Osteoblast (primary cell): Measurements from ENCODE around the gene AMMECR1. TPM values are rescaled to one million over a fixed set of nuclear protein-coding genes. Genes with fewer than 3 reads are reported as not detected.
A peak's percentile ranks its signal among the peaks of the same experiment; 100 is the strongest.

ENCODE experiments used
- DNase-seq: peaks from one replicate; pipeline ENCODE4 v3.0.0; 2011; ENCODE audit warnings: low spot score, mixed read lengths; ENCODE audit not compliant: insufficient read length; ENCODE audit errors: missing footprints
- H2AFZ ChIP-seq: 2 replicates; pipeline ENCODE4 v1.6.0; 2011; ENCODE audit warnings: mild to moderate bottlenecking, low read length
- H3K27ac ChIP-seq: 2 replicates; pipeline ENCODE4 v1.5.1; 2011; ENCODE audit warnings: mild to moderate bottlenecking, low read depth, low read length, moderate library complexity
- H3K27me3 ChIP-seq: 2 replicates; pipeline ENCODE4 v1.6.0; 2012; ENCODE audit warnings: mild to moderate bottlenecking, control low read depth, inconsistent platforms, low read length, moderate library complexity; ENCODE audit not compliant: insufficient read depth
- H3K36me3 ChIP-seq: 2 replicates; pipeline ENCODE4 v1.5.1; 2011; ENCODE audit warnings: mild to moderate bottlenecking, low read length, control low read depth, moderate library complexity; ENCODE audit not compliant: insufficient read depth
- H3K4me1 ChIP-seq: 2 replicates; pipeline ENCODE4 v1.5.1; 2011; ENCODE audit warnings: mild to moderate bottlenecking, low read length, control low read depth, moderate library complexity; ENCODE audit not compliant: insufficient read depth
- H3K4me2 ChIP-seq: 2 replicates; pipeline ENCODE4 v1.6.0; 2011; ENCODE audit warnings: mild to moderate bottlenecking, low read length; ENCODE audit not compliant: insufficient read depth
- H3K4me3 ChIP-seq: fragments of 200-600 bp; sonication (generic); 3 replicates; pipeline ENCODE4 v1.5.1; 2012; ENCODE audit warnings: mild to moderate bottlenecking, low read length, inconsistent platforms; ENCODE audit not compliant: insufficient read depth
- H3K79me2 ChIP-seq: 2 replicates; pipeline ENCODE4 v1.6.0; 2012; ENCODE audit warnings: mild to moderate bottlenecking, low read length, control low read depth, inconsistent platforms; ENCODE audit not compliant: insufficient read depth
- H3K9me3 ChIP-seq: 2 replicates; pipeline ENCODE4 v1.5.1; 2011; ENCODE audit warnings: low read depth, low read length, control low read depth
- H4K20me1 ChIP-seq: 2 replicates; pipeline ENCODE4 v1.6.0; 2012; ENCODE audit warnings: mild to moderate bottlenecking, low read length, control low read depth; ENCODE audit not compliant: insufficient read depth
- CTCF ChIP-seq: IDR thresholded peaks from 2 replicates; pipeline ENCODE4 v1.5.1; 2011; ENCODE audit warnings: mild to moderate bottlenecking, low read depth, low read length, moderate library complexity; ENCODE audit errors: extremely low read depth
- total RNA-seq: library from RNA; depleted of rRNA; stranded (reverse); fragments of >200 nt; gene quantifications from 2 replicates; pipeline ENCODE4 v1.2.3, GENCODE V29; 2012

AMMECR1 gene
- total RNA-seq, 1 donor: 14.5 TPM

GRCh38 chrX:110226931-110227330, 91.0 kb downstream of the AMMECR1 start:
- no peak for TF ChIP-seq CTCF
- Histone ChIP-seq H3K79me2 (peaks cover 16% of the 10 kb centered on the region), H3K27ac (no peak overlapping the region)

GRCh38 chrX:110224926-110225617, 92.8 kb downstream of the AMMECR1 start:
- Histone ChIP-seq H3K4me3 (no peak overlapping the region), H3K4me2 (no peak overlapping the region), H3K9me3 (no peaks in the 10 kb centered on the region), H3K79me2 (peaks cover 21% of the 10 kb centered on the region), H4K20me1 (peaks cover 4% of the 10 kb centered on the region), H3K27ac (no peak overlapping the region), H3K36me3 (no peaks in the 10 kb centered on the region), H2AFZ (no peak overlapping the region), H3K27me3 (peaks cover 16% of the 10 kb centered on the region), H3K4me1 (peaks cover 5% of the 10 kb centered on the region)
- no peak for TF ChIP-seq CTCF
- DNase-seq: no peak

More at GRCh38 chrX:110226931-110227330, 91.0 kb downstream of the AMMECR1 start:
- Histone ChIP-seq H3K4me2 (no peak overlapping the region), H3K4me3 (no peak overlapping the region), H3K27me3 (peaks cover 16% of the 10 kb centered on the region), H3K36me3 (no peaks in the 10 kb centered on the region), H3K4me1 (no peaks in the 10 kb centered on the region), H2AFZ (no peak overlapping the region), H3K9me3 (no peaks in the 10 kb centered on the region), H4K20me1 (peaks cover 4% of the 10 kb centered on the region)
- no peak for DNase-seq

- Histone ChIP-seq H3K36me3 (no peaks in the 10 kb centered on the region), H4K20me1 (peaks cover 4% of the 10 kb centered on the region), H3K4me1 (peaks cover 5% of the 10 kb centered on the region), H3K79me2 (peaks cover 13% of the 10 kb centered on the region), H2AFZ (no peak overlapping the region), H3K4me2 (no peak overlapping the region), H3K9me3 (no peaks in the 10 kb centered on the region), H3K27me3 (peaks cover 16% of the 10 kb centered on the region), H3K27ac (no peak overlapping the region), H3K4me3 (no peak overlapping the region)
- no peak for TF ChIP-seq CTCF
- no peak for DNase-seq
Measured at GRCh38 chrX:110222497-110223257, 95.2 kb downstream of the AMMECR1 start.

- Histone ChIP-seq H3K79me2 (peaks cover 7% of the 10 kb centered on the region), H3K27ac (peak overlapping the region; percentile 64), H3K9me3 (no peaks in the 10 kb centered on the region), H3K4me1 (peaks cover 5% of the 10 kb centered on the region), H3K4me2 (peak overlapping the region; percentile 3), H2AFZ (no peak overlapping the region), H3K36me3 (no peaks in the 10 kb centered on the region), H3K27me3 (peaks cover 12% of the 10 kb centered on the region), H3K4me3 (no peak overlapping the region), H4K20me1 (peaks cover 4% of the 10 kb centered on the region)
- TF ChIP-seq CTCF: no peak
- peak; percentile 14 for DNase-seq
Measured at GRCh38 chrX:110219920-110220319, 98.0 kb downstream of the AMMECR1 start.
